M059J (cell line): ENCODE results near the gene KXD1. TPM values are rescaled to one million over a fixed set of nuclear protein-coding genes. Genes with fewer than 3 reads are reported as not detected.
"Not testable (repeated sequence)": the region's sequence is repeated elsewhere in the genome, so short reads cannot be mapped to it uniquely, and the experiment has no call there.

Experiments used
- DNase-seq: peaks from one replicate; pipeline ENCODE4 v3.0.0-alpha.2; 2012; ENCODE audit warnings: low read depth
- total RNA-seq: library from RNA; depleted of rRNA; stranded (reverse); fragments of >200 nt; shearing (Covaris generic); gene quantifications from 2 replicates; pipeline ENCODE4 v1.2.3, GENCODE V29; 2014; rRNA removed

Gene KXD1
- total RNA-seq, result 114 and 124 TPM in 2 replicates

GRCh38 chr19:18557411-18558201, at the start of gene KXD1:
KXD1 (plus strand) TSS chr19:18557870; CDS start chr19:18562057, 4,187 bp downstream.
- peak; percentile 99 for DNase-seq

GRCh38 chr19:18508585-18508984, 49.1 kb upstream of the KXD1 start:
- no peak for DNase-seq

DNA sequence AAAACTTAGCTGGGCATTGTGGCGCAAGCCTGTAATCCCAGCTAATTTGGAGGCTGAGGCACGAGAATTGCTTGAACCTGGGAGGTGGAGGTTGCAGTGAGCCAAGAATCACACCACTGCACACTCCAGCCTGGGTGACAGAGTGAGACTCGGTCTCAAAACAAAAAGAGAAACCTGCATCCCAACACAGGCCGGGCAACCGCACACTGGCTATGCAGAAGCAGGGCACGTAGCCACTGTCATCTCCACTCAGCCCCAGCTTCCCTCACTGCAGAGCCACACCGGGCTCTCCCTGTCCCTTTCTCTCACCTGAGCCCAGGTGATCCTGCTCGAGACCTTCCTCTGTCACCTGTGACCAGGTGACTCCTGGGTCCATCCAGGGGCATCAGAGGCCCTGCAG, 47.5 kb upstream of the KXD1 start:
- DNase-seq, result no peak

- no peak for DNase-seq
Observed at GRCh38 chr19:18513868-18514267, 43.8 kb upstream of the KXD1 start.

- peak; percentile 37 for DNase-seq
Observed at GRCh38 chr19:18514800-18515682, 42.6 kb upstream of the KXD1 start.

GRCh38 chr19:18515959-18516358, 41.7 kb upstream of the KXD1 start:
- DNase-seq, result no peak

DNA sequence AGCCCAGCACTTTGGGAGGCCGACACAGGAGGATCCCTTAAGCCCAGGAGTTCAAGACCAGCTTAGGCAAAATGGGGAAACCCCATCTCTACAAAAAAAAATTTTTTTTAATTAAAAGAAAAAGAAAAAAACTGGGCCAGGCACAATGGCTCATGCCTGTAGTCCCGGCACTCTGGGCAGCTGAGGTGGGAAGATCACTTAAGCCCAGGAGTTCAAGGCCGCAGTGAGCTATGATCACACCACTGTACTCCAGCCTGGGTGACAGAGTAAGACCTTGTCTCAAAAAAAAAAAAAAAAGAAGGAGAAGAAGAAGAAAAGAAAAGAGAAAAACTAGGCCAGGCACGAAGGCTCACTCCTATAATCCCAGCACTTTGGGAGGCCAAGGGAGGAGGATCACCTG, 40.1 kb upstream of the KXD1 start:
- no peak for DNase-seq

DNA sequence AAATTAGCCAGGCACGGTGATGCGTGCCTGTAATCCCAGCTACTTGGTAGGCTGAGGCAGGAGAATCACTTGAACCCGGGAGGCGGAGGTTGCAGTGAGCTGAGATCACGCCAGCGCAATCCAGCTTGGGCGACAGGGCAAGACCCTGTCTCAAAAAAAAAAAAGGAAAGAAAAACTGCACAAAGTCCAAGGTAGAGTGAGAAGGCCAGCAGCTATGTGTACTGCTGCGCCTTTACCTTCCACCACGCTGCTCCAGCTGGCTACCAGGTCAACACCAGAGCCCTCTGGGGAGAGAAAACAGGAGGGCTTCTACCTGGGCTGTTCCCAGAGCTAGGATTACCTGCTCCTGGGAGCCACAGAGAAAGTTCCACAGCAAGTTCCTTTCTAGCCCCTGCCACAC, 39.0 kb upstream of the KXD1 start:
- DNase-seq, result no peak

- DNase-seq, result peak; percentile 92
Observed at GRCh38 chr19:18519962-18520847, 37.5 kb upstream of the KXD1 start.

- no peak for DNase-seq
Observed at GRCh38 chr19:18520848-18521691, 36.6 kb upstream of the KXD1 start.

GRCh38 chr19:18521692-18522123, 36.0 kb upstream of the KXD1 start, which contains the start of gene ELL:
ELL (minus strand) TSS chr19:18522070; CDS start chr19:18522055, 15 bp downstream.
- DNase-seq, result no peak

DNA sequence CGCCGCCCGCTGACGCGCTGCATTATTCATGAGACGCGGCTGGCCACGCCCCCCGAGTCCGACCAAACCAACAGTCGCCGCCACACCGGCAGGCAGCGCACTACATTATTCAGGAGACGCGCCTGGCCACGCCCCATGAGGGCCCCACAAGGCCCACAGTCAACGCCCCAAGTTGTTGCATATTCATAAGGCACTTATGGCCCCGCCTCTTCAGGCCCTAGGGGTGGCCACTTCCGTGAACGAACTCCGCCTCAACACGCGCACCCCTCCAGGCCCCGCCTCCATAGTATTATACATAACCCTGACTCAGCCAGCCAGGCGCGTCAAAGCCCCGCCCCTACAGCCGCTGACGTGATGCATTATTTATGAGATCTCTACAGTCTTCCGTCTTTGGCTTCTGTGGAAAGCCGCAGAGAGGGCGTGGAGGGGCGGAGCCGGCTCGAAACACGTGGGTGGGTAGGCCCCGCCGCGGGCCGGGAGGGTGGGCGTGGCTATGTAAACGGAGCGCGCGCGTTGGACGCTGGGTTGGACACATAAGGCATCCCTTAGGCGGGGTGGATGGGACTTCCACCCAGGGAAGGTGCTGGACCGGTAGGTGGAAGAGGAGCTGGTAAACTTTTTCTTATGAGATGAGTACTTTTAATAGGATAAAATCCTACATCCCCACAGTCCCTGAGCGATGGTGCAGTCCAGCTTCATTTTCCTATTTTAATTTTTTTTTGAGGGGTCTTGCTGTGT, 35.4 kb upstream of the KXD1 start:
- peak; percentile 100 for DNase-seq

GRCh38 chr19:18522862-18523440, 34.7 kb upstream of the KXD1 start:
- DNase-seq, result not testable (repeated sequence)

DNA sequence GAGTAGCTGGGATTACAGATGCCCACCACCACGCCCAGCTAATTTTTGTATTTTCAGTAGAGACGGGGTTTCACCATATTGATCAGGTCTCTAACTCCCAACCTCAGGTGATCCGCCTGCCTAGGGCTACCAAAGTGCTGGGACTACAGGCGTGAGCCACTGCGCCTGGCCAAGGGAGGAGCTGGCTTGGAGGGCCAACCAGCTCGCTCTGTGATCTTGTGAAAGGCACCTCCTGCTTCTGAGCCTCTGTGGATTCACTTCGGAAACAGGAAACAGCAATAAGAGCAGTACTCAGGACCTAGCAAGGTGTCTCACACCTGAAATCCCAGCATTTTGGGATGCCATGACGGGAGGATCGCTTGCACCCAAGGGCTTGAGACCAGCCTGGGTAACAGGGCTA, 33.8 kb upstream of the KXD1 start:
- no peak for DNase-seq

DNA sequence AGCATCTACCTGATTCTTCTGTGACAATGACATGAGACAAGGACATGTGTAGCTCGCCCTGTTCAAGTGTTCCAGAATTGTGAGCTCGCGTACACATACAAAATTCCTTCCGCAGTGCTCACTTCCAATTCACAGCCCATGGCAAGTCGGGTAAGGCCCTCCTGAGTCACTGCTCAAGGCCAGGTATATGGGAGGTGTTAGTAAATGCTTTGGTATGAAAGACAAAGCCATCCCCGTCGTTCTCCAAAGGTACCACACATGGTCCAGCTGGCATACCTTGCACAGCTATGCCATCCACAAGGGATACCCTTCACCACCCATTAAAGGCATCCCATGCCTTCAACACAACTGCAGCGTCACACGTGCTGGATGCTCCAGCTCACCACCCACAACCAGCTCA, 31.4 kb upstream of the KXD1 start:
- DNase-seq, result peak; percentile 32

GRCh38 chr19:18529782-18530181, 27.9 kb upstream of the KXD1 start:
- DNase-seq, result no peak

DNA sequence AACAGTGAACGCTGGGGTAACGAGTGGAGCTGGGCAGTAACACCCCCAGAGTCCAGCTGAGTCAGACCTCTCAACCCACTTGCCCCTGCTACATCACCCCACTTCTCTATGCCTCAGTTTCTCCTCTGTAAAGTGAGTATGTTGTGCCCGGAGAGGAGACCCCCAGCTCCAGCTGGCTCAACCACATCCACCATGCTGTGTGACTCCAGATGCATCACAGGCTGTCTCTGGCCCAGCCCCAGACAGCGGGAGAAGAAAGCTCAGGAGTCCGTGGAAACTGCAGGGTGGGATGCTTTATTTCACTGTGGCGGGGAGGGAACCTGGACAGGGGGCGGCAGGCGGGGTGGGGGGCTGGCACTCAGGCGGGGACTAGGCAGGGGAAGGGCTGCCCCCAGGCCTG, 26.2 kb upstream of the KXD1 start:
- DNase-seq, result no peak

DNA sequence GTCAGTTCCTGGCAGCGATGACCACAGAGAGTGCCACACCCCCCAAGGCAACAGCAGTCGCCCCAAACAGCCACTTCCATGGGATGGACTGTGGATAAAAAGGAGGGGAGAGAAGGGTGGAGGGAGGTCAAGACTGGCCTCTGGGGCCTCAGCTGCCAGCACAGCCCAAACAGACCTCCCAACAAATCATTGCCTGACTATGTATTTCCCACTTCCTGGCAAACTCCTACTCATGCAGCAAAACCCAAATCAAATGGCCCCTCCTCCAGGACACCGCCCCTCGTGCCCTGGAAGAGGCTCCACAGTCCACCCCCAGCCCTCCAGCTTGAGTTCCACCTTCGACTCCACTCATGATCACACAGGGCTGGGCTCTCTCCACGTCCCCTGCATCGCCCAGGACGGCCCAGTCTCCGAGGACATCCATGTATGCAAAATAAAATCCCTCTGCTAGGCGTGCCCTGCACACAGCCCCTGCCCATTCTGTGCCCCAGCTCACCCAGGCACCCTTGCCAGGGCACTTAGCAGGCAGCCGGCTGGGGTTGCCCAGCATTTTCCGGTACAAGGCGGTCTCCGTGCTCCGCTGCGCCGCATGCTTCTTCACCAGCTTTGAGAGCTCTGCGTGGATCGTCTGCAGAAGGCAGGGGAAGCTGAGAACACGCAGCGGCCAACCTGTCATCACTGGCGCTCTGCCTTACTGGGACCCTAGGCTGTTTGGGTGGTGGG, 25.3 kb upstream of the KXD1 start:
- DNase-seq, result no peak

DNA sequence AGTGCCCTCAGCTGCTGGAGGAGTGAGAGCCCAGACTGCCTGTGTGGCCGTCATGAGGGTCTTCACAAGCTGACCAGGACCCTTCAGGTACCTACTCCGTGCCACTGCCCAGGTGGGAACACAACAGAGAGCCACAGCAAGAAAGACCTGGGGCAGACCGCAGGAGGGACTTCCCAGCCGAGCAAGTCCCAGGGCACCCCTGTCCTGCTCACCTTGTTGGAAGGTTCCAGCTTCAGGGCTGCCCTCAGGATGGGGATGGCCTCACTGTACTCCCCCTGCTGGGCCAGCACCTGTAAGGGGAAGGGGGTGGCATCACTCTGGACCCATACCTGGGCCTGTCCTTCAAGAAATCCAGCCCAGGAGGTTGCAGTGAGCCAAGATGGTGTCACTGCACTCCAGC, 24.6 kb upstream of the KXD1 start:
- DNase-seq, result no peak
